Uterus (tissue), 4 donors: ENCODE results near the gene YWHAB. TPM values are rescaled to one million over a fixed set of nuclear protein-coding genes. Genes with fewer than 3 reads are reported as not detected.

Experiments used
- DNase-seq, 2 donors: peaks; one replicate each; pipeline ENCODE4 v3.0.0-alpha.2; 2019 to 2020
- H3K27ac ChIP-seq, 2 donors: fragments of 200-600 bp; sonication (generic); 1 replicate in 1 of 2; 2 replicates in 1 of 2; pipeline ENCODE4 v1.5.1; 2016 to 2018
- H3K27me3 ChIP-seq, 2 donors: fragments of 200-600 bp; sonication (generic); one replicate each; pipeline ENCODE4 v1.5.1; 2018 to 2019; ENCODE audit warnings: control low read depth in 1 of 2
- H3K36me3 ChIP-seq, 2 donors: fragments of 200-600 bp; sonication (generic); one replicate each; pipeline ENCODE4 v1.5.1; 2019; ENCODE audit warnings: control low read depth in 1 of 2
- H3K4me1 ChIP-seq, 2 donors: fragments of 200-600 bp; sonication (generic); one replicate each; pipeline ENCODE4 v1.5.1; 2018 to 2019; ENCODE audit warnings: control low read depth in 1 of 2
- H3K4me3 ChIP-seq, 2 donors: fragments of 200-600 bp; sonication (generic); 1 replicate in 1 of 2; 2 replicates in 1 of 2; pipeline ENCODE4 v1.5.1; 2018 to 2019; ENCODE audit warnings: mild to moderate bottlenecking in 1 of 2
- H3K9me3 ChIP-seq, 2 donors: fragments of 200-600 bp; sonication (generic); one replicate each; pipeline ENCODE4 v1.5.1; 2019; ENCODE audit warnings: control low read depth in 1 of 2
- POLR2A ChIP-seq, 2 donors: fragments of 450-650 bp; IDR thresholded peaks; one replicate each; pipeline ENCODE4 v1.6.1; 2016; ENCODE audit warnings: antibody characterized with exemption in 2 of 2, mild to moderate bottlenecking in 1 of 2, moderate library complexity in 1 of 2
- intact Hi-C: fragments of 100-400 bp; cut with DNase I; formaldehyde crosslinking; loops from one replicate; pipeline ENCODE4 v1.15.1; 2023; ENCODE audit warnings: low total_unique reads
- total RNA-seq, 4 donors: library from RNA; depleted of rRNA in 3 of 4; stranded (reverse); fragments of >200 nt in 3 of 4; gene quantifications; one replicate each; pipeline versions ENCODE4 v1.1.0 to v1.2.4, GENCODE V29; 2014 to 2023
- TF ChIP-seq, protein P1 (sequence below), 4 experiments: fragments of 200-600 bp in 2 of 4; fragments of 450-650 bp in 2 of 4; sonication (generic) in 2 of 4; IDR thresholded peaks; one replicate each; pipeline ENCODE4 v1.5.1; 2016 to 2019; ENCODE audit warnings: antibody characterized with exemption in 4 of 4, mild to moderate bottlenecking in 2 of 4, moderate library complexity in 1 of 4
- donor health status: DM: yes; HTN: yes; CAD: no.

Gene YWHAB
- total RNA-seq, 4 donors from 2014 or later: 54.3 to 131 (median 108) TPM

DNA sequence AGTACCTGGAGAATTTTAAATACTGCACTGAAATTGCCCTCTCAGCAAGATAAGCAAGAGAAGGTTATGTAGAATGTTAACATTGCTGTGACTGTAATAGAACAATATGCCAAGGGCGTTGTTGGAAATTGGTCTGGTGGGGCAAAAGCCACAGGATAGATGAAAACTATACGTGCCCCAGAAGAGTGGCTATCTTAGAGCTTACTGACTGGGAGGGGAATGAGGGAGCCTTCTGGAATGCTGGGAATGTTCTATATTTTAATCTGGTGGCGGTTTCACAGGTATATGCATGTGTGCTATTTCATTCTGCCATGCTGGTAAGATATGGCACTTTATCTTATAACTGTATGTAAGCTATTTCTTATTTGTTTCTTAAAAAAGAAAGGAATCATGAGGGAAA lies 35.2 kb upstream of the YWHAB start:
- Histone ChIP-seq H3K4me3 (no peak overlapping the region), H3K27ac (no peak overlapping the region), H3K4me1 (no peaks in the 10 kb centered on the region), H3K36me3 (no peaks in the 10 kb centered on the region), H3K27me3 (no peaks in the 10 kb centered on the region), H3K9me3 (no peaks in the 10 kb centered on the region)
- no peak for TF ChIP-seq POLR2A (IDR thresholded peaks at IDR 0.05)
- TF ChIP-seq, protein P1, sequence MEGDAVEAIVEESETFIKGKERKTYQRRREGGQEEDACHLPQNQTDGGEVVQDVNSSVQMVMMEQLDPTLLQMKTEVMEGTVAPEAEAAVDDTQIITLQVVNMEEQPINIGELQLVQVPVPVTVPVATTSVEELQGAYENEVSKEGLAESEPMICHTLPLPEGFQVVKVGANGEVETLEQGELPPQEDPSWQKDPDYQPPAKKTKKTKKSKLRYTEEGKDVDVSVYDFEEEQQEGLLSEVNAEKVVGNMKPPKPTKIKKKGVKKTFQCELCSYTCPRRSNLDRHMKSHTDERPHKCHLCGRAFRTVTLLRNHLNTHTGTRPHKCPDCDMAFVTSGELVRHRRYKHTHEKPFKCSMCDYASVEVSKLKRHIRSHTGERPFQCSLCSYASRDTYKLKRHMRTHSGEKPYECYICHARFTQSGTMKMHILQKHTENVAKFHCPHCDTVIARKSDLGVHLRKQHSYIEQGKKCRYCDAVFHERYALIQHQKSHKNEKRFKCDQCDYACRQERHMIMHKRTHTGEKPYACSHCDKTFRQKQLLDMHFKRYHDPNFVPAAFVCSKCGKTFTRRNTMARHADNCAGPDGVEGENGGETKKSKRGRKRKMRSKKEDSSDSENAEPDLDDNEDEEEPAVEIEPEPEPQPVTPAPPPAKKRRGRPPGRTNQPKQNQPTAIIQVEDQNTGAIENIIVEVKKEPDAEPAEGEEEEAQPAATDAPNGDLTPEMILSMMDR (IDR thresholded peaks at IDR 0.05): no peak
- DNase-seq: no peak
- intact Hi-C loops: no loop called here

DNA sequence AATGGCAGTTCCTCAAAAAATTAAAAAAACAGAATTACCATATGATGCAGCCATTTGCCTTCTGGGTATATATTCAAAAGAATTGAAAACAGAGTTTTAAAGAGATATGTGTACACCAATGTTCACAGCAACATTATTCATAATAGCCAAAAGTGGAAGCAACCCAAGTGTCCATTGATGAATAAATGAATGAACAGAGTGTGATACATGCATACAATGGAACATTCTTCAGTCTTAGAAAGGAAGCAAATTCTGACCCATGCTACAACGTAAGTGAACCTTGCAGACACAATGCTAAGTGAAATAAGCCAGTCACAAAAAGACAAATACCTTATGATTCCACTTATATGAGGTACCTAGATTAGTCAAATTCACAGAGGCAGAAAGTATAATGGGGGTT lies 34.7 kb upstream of the YWHAB start:
- H3K9me3 ChIP-seq: no peaks in the 10 kb centered on the region
- no peak overlapping the region for H3K27ac ChIP-seq
- no peak for DNase-seq
- TF ChIP-seq, protein P1 (IDR thresholded peaks at IDR 0.05): no peak
- TF ChIP-seq POLR2A (IDR thresholded peaks at IDR 0.05): no peak
- H3K27me3 ChIP-seq: no peaks in the 10 kb centered on the region
- no peaks in the 10 kb centered on the region for H3K4me1 ChIP-seq
- H3K4me3 ChIP-seq: no peak overlapping the region
- intact Hi-C loops: no loop called here
- H3K36me3 ChIP-seq: no peaks in the 10 kb centered on the region

DNA sequence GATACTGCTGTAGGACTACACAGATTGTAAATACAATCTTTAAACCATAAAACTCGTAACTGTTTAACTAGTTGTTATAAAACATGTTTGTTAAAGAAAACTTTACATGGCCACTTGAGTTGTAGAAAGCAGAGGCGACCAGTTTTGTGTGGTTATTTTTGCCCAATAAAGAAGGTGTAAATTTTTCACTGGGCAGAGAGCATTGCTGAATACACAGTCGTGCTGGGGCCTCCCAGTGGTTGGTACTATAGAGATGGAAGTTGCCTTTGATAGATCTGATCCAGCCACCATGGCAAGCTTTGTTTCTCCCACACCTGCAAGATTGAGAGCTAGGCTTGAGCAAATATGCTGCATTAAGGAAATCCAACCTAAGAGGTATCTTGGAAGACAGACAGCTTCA lies 34.0 kb upstream of the YWHAB start:
- no peak for TF ChIP-seq POLR2A (IDR thresholded peaks at IDR 0.05)
- TF ChIP-seq, protein P1 (IDR thresholded peaks at IDR 0.05): no peak
- H3K4me3 ChIP-seq: no peak overlapping the region
- H3K4me1 ChIP-seq: no peaks in the 10 kb centered on the region
- no peak for DNase-seq
- H3K36me3 ChIP-seq: no peaks in the 10 kb centered on the region
- intact Hi-C loops: no loop called here
- H3K27me3 ChIP-seq: no peaks in the 10 kb centered on the region
- no peaks in the 10 kb centered on the region for H3K9me3 ChIP-seq
- H3K27ac ChIP-seq: no peak overlapping the region

DNA sequence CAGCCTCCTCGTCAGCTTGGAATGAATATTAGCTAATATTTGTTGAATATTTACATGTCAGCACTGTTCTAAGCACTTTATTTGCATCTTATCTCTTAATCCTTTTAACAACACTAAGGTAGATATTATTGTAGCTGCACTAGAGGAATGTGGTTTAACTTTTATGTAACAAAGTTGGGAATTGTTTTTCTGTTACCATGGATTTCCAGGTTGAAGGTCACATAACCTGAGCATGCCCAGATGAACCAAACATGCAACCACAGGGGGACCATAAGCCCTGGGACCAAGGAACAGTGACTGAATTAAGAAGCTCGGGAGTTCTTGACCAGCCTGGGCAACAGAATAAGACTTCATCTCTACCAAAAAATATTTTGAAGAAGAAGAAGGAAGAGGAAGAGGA lies 29.1 kb upstream of the YWHAB start:
- H3K27me3 ChIP-seq: no peaks in the 10 kb centered on the region
- no peak overlapping the region for H3K4me3 ChIP-seq
- H3K36me3 ChIP-seq: no peaks in the 10 kb centered on the region
- peaks cover 4% of the 10 kb centered on the region in 2 donors for H3K4me1 ChIP-seq
- no peaks in the 10 kb centered on the region for H3K9me3 ChIP-seq
- no peak for DNase-seq
- intact Hi-C loops: no loop called here
- no peak overlapping the region for H3K27ac ChIP-seq
- no peak for TF ChIP-seq POLR2A (IDR thresholded peaks at IDR 0.05)
- TF ChIP-seq, protein P1 (IDR thresholded peaks at IDR 0.05): no peak

DNA sequence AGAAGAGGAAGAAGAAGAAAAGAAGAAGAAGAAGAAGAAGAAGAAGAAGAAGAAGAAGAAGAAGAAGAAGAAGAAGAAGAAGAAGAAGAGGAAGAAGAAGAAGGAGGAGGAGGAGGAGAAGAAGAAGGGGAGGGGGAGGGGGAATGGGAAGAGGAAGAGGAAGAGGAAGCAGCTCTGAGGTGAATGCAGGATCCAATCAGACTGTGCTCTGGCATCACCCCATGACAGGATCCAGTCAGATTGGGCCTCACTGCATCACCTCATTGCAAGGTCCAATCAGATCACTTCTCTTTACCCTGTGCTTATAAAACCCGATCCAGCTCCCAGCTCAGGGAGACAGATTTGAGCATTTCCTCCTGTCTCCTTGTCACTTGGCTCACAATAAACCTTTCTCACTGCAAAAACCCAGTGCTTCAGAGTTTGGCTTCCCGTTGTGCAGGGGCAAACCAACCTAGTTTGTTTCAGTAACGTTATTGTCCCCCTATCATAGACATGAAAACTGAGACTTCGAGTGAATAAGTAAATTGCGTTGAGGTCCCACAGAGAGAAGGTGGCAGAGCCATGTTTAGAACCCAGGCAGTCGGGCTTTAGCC lies 28.6 kb upstream of the YWHAB start:
- intact Hi-C loops: no loop called here
- DNase-seq: no peak
- H3K4me3 ChIP-seq: no peak overlapping the region
- no peaks in the 10 kb centered on the region for H3K9me3 ChIP-seq
- TF ChIP-seq, protein P1 (IDR thresholded peaks at IDR 0.05): no peak
- TF ChIP-seq POLR2A (IDR thresholded peaks at IDR 0.05): no peak
- H3K4me1 ChIP-seq: peaks cover 5 to 6% of the 10 kb centered on the region in 2 donors
- H3K27ac ChIP-seq: no peak overlapping the region
- H3K27me3 ChIP-seq: no peaks in the 10 kb centered on the region
- H3K36me3 ChIP-seq: no peaks in the 10 kb centered on the region
